ENCODE data around the gene DUSP9. TPM values are rescaled to one million over a fixed set of nuclear protein-coding genes. Genes with fewer than 3 reads are reported as not detected.

DUSP9 gene
- polyA plus RNA-seq, 1 donor, result 0.15 TPM

GRCh38 chrX:153647461-153648357 lies 706 bp downstream of the DUSP9 start:
- no peak for DNase-seq (ENCODE audit: low read depth)

- no peak for DNase-seq (ENCODE audit: low read depth)
These were observed 1.6 kb downstream of the DUSP9 start for GRCh38 chrX:153648358-153649177.

- DNase-seq (ENCODE audit: low read depth), result no peak
These were observed 2.3 kb downstream of the DUSP9 start for GRCh38 chrX:153649178-153649914.

GRCh38 chrX:153649915-153650782 lies 3.1 kb downstream of the DUSP9 start:
- DNase-seq (ENCODE audit: low read depth), result no peak

GRCh38 chrX:153650959-153651358 lies 4.0 kb downstream of the DUSP9 start:
- no peak for DNase-seq (ENCODE audit: low read depth)

GRCh38 chrX:153651540-153652079 lies 4.6 kb downstream of the DUSP9 start:
- DNase-seq (ENCODE audit: low read depth), result no peak

- DNase-seq (ENCODE audit: low read depth), result no peak
These were observed 6.6 kb downstream of the DUSP9 start for GRCh38 chrX:153653556-153653955.

GRCh38 chrX:153657161-153657560 lies 10.2 kb downstream of the DUSP9 start:
- DNase-seq (ENCODE audit: low read depth), result no peak

- no peak for DNase-seq (ENCODE audit: low read depth)
These were observed 12.3 kb downstream of the DUSP9 start for GRCh38 chrX:153659268-153659667.

- no peak for DNase-seq (ENCODE audit: low read depth)
These were observed 15.3 kb downstream of the DUSP9 start for GRCh38 chrX:153662266-153662665.

GRCh38 chrX:153665726-153666306 lies 18.8 kb downstream of the DUSP9 start:
- no peak for DNase-seq (ENCODE audit: low read depth)

GRCh38 chrX:153667281-153667955 lies 20.4 kb downstream of the DUSP9 start:
- DNase-seq (ENCODE audit: low read depth), result no peak

GRCh38 chrX:153667956-153668396 lies 21.0 kb downstream of the DUSP9 start:
- peak; percentile 38 for DNase-seq (ENCODE audit: low read depth)

- no peak for DNase-seq (ENCODE audit: low read depth)
These were observed 21.6 kb downstream of the DUSP9 start for GRCh38 chrX:153668423-153669173.

GRCh38 chrX:153669174-153669890 lies 22.3 kb downstream of the DUSP9 start:
- DNase-seq (ENCODE audit: low read depth), result no peak

GRCh38 chrX:153669901-153670731 lies 23.1 kb downstream of the DUSP9 start:
- no peak for DNase-seq (ENCODE audit: low read depth)

Data from forelimb muscle (tissue), 1 donor.